ENCODE results near the gene NUDT22.

The NUDT22 gene, protein sequence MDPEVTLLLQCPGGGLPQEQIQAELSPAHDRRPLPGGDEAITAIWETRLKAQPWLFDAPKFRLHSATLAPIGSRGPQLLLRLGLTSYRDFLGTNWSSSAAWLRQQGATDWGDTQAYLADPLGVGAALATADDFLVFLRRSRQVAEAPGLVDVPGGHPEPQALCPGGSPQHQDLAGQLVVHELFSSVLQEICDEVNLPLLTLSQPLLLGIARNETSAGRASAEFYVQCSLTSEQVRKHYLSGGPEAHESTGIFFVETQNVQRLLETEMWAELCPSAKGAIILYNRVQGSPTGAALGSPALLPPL
- total RNA-seq: 32.0 to 40.7 reads per million in 2 experiments

DNA sequence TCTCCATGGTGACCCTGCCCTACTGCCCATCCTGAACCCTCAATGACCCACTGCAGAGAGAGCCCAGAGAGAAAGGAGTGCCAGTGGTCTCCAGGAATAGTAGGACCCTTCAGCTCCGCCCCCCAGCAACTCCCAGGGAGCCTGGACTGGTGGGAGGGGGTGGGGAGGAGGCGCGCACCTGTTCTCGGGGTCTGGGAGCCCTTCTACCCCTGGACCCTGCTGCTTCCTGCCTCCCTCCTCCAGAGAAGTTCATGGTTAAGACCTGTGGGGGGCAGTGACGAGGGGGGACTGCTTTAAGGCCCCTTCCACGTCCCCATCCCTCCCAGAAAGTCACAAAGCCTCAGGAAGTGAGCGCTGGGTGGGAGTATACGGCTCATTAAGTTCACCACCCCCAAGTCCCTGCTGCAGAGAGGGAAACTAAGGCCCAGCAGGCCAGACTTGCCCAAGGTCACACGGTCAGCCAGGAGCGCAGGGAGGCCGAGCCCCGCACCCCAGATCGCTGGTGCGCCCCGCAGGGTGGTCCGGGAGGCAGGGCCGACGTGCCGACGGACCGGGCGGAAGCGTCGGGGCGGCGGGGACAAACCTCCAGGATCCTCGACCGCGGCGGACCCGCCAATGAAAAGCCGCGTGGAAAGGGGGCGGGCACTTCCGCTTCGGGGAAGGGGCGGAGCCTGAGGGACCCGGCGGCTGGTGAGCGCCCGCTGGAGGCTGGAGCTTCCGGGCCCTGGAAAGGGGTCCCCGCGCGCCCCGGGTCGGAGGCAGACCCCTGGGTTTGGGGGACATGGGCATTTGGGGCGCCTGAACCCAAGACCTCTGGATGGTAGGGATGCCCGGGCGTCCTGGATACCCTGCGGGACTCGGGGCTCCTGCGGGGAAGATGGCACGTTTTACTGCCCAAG lies at the start of gene NUDT22, which contains the start of gene TRPT1:
NUDT22 (plus strand) TSS at position 667 of the 899 bp plus-strand sequence. CDS start 379 bp downstream, outside the sequence.
TRPT1 (minus strand) TSS at position 579 of the 899 bp plus-strand sequence; CDS start at position 253, 326 bp downstream.
- DNase-seq (ENCODE audit: low read depth): peak; percentile 85

DNA sequence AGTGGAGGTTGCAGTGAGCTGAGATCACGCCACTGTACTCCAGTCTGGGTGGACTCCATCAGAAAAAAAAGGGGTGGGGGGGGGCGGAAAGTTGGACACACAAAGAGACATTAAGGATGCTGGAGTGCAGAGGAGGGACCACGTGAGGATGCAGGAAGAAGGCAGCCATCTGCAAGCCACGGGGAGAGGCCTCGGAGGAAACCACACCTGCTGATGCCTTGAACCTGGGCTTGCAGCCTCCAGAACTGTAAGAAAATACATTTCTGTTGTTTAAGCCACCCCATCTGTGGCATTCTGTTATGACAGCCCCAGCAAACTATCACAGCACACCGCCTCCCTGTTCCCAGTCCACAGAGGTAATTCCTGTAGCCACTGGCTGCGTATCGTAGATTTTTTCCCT lies 49.3 kb upstream of the NUDT22 start:
- no peak for DNase-seq (ENCODE audit: low read depth)

DNA sequence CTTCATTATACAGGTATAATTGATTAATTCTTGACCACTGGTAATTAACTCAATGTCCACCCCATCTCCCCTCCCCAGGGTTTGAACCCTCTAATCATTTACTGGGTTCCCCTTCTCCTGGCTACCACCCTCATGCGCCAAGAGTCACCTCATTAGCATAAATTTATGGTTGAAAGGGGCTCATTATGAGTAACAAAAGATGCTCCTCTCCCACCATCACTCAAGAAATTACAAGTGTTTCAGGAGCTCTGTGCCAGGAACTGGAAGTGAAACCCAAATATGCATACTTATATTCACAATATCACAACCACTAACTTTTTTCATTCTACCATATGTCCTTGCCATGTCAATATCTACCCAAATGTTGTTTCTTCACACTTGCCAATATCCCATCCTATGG lies 47.9 kb upstream of the NUDT22 start:
- DNase-seq (ENCODE audit: low read depth): no peak

DNA sequence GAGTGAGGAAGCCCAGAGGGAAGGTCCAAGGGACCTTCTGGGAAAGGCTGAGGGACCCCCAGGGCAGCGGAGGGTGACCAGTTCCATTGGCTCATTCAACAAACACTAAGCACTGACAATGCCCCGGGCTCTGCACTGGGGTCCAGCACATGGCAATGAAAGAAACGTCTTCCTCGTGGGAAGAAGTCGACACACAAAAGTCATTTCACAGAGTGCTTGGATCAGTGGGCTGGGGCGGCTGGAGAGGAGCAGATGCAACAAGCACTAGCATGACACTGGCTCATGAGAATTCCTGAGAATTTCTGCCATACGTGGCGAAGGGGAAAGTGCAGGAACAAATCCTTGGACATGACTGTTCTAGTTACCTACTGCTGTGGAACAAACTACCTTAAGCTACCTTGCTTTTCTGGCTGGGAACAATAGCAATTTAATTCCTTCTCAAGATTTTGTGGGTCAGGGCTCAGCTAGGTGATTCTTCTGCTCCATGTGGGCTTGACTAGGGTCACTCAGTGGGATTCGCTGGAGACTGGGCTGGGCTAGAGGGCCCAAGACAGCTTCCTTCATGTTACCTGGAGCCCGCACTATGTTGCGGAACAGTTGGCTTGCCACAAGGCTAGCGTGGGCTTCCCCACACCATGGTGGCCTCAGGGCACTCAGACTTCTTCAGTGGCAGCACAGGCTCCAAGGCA lies 47.0 kb upstream of the NUDT22 start:
- DNase-seq (ENCODE audit: low read depth): no peak

DNA sequence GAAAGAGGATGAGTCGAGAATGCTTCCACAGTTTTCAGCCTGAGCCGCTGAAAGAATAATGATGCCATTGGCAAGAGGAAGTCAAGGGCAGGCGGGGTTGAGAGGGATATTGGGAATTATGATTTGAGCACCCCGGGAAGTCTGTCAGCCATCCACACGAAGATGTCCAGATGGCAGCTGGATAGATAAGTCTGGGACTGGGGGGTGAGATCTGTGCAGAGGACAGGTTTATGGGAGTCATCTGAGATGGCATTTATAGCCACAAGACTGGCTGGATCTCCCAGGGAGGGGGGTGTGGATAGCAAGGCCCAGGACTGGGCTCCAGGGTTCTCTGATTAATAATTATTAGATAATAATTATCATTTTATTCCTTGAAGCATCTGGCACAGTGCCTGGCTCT lies 45.2 kb upstream of the NUDT22 start:
- no peak for DNase-seq (ENCODE audit: low read depth)

DNA sequence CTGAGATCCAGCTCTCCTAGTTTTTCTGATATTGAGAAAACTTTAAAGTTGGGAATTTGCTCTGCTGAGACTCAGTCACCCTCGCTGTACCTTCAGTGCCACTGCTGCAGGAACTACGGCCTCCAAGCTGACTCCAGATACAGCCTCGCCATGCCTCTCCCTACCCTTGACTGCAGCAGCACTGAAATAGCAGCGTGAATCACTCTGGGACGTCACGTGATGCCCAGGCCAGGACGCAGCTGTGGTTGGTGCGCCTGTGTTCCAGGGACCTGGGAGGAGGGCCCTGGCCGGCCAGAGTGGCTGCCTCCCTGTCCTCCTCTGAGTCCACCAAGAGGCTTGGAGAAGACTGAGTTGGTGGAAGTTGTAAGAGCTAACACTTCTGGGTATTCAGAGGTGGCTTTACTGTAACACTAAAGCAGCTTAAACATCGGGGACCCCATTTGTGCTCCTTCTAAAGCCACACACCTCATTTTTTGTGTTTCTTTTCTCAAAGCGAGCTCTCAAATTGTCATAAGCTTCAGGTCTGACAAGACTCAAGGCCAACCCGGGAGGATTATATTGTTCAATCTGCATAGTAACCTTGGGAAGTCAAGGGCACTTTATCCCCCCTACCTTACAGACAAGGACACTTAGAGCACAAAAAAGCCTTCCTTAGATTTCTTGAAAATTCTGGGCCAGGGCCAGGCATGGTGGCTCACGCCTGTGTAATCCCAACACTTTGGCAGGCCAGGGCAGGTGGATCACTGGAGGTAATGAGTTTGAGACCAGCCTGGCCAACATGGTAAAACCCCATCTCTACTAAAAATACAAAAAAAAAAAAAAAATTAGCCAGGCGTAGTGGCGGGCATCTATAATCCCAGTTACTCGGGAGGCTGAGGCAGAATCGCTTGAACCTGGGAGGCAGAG lies 44.3 kb upstream of the NUDT22 start:
- DNase-seq (ENCODE audit: low read depth): no peak

DNA sequence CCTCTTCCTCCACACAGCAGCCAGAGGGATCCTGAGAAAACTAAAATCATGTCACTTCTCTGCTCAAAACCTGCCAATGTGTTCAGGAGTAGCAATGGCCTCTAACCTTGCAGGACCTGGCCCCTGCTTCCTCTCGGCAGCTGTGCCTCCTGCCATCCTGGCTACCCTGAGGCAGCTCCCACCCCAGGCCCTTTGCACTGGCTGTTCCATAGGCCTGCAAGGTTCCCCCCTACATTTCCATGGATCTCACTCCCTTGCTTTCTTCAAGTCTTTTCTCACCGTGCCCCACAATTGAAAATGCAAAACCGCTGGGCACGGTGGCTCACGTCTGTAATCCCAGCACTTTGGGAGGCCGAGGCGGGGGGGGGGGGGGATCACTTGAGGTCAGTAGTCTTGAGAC lies 42.2 kb upstream of the NUDT22 start:
- DNase-seq (ENCODE audit: low read depth): no peak

DNA sequence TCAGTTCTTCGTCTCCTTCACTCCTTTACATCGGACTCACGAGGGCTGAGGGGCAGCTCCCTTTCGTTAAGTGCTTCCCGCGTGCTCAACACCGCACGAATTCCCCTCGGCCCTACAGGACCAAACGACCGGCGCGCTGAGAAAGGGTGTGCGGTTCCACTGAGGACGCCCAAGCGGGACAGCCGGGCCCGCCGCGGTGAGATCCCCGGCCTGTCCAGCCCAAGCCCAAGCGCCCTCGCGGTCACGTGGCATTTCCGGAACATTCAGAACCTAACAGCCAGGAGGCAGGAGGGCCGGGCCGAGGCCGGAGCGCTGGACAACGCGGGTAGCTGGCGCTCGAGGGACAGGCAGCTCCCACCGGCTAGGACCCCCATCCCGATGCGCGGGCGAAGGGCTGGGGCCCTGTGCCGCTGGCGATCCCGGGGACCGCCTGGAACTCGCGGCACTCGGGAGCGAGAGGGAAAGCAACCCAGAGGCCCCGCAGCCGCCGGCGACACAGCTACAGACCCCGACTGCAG lies 40.8 kb upstream of the NUDT22 start:
- DNase-seq (ENCODE audit: low read depth): no peak

DNA sequence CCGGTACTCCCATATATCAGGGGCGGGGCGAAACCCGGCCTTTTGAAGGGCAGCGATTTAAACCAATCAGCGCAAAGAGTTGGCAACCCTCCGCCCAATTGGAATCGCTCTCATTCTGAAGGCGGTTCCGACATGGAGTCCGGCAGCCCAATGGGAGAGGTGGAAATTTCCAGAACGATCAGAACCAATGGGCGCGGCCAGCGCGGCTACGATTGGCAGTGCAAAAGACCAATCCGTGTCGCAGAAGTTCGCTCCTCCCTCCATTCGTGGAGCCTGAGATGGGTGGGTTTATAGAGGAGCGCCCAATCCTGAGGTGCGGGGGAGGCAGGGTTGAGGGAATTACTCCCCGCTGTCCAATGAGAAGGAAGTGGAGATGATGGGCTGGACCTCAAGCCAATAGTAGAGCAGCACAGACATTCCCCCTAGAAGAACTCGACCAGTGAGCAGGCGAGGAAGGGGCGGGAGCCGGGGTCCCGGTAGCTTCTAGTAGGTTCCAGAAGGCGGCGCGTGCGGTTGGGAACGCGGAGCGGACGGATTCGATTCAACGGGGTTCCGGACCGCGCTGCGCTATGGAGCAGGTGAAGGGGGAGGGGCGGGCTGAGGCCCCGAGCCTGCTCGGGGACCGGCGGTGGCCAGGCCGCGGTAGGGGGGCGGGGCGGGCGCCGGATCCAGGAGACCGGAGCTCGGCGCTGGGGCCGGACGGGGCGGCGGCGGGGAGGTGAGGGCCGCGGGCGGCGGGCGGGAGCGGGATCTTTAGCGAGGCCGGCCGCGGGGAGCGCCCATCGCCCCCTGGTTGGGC lies 40.2 kb upstream of the NUDT22 start, which contains the start of gene STIP1:
STIP1 (plus strand) TSS at position 479 of the 799 bp plus-strand sequence; CDS start at position 570, 91 bp downstream.
- DNase-seq (ENCODE audit: low read depth): peak; percentile 97

DNA sequence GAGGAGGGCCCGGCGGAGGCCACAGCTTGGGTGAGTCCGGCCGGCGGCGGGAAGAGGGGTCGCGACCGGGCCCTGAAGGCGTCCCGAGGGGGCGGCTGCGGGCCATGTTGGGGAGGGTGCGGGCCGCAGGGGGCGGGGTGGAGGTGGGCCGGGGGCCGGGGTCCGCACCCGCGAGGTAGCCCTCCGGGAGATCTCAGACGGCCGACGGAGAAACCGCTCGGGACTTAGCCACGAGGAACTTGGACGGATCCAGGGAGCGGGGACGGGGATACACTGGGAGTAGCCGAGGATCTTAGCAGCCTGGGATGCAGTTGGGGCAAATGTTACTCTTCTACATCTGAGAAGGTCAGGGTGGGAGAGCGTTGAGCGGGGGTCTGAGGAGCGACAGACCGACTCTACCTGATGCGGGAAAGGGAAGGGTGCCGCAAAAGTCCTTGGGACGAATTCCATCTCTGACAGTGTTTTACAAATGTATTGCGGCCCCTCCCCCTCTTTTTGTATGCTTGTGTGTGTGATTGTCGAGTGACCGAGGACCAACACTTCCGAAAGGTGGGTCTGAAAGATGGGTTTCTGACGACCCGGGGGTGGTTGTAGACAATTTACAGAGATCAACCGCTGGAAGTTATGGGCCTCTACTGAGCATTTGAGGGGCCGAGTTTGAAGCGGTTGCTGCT lies 39.4 kb upstream of the NUDT22 start:
- no peak for DNase-seq (ENCODE audit: low read depth)

DNA sequence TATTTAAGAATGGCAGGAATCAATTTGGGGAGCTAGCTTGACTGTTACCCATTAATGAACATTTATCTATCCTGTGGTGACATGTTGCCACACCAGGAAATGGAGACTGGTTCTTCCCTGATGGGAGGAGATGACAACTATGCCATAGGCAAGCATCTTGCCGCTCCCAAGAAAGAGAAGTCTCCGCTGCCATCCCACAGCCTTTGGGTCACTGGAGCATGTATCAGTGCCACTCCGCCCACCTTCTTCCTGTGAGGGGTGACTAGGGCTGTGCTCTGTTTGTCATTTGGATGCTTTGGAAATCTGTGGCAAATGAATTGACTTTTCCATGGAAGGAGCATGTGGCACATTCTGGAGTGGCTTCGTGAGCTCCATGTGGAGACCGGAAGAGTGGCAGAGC lies 33.6 kb upstream of the NUDT22 start:
- DNase-seq (ENCODE audit: low read depth): no peak

DNA sequence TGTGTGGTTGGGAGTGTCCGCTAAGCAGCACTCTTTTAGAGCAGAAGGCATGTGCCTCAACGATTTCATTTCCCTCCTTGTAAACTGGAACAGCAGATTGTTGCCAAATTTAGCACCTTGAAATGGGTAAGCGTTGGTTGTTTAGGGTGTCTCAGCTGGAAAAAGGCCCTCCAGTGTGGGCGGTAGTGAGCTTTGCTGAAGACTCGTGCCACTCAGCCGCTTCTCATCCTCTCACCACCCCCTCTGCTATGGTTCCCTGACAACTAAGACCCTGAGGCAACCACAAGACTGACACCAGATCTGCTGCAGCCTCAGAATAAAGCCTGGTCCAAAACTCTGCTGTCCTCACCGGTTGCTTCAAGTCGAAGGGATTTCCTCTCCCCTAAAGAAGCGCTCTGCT lies 29.4 kb upstream of the NUDT22 start:
- DNase-seq (ENCODE audit: low read depth): no peak

DNA sequence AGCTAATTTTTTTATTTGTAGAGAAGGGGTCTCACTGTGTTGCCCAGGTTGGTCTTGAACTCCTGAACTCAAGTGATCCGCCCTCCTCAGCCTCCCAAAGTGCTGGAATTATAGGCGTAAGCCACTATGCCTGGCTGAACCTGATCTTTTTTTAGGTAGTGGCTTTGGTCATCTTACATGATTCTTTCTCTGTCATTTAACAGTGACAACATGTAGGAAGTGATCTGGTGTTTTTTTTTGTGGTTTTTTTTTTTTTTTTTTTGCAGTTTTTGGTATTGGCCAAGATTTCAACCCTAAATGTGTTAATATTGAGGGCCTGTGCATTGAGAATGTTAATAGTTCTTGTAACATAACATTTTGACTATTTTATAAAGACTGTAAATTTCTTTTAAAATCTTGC lies 27.6 kb upstream of the NUDT22 start:
- DNase-seq (ENCODE audit: low read depth): no peak

DNA sequence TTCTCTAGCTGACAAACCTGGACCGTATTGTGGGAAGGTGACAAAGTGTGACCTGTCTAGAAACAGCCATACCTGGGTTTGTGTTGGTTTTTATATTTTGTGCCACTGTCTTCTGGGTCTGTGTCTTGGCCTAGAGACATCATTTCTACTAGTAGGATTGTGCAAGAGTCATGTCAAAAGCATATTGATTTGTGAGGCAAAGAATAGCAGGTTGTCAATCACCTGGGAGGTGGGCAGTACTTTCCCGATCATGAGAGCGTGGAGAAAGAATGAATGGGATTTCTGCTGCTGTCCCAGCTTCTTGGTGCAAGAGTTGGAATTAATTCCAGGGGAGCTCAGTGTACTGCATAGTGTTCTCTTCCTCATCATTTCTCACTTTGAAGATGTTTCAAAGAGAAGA lies 24.5 kb upstream of the NUDT22 start:
- DNase-seq (ENCODE audit: low read depth): no peak

DNA sequence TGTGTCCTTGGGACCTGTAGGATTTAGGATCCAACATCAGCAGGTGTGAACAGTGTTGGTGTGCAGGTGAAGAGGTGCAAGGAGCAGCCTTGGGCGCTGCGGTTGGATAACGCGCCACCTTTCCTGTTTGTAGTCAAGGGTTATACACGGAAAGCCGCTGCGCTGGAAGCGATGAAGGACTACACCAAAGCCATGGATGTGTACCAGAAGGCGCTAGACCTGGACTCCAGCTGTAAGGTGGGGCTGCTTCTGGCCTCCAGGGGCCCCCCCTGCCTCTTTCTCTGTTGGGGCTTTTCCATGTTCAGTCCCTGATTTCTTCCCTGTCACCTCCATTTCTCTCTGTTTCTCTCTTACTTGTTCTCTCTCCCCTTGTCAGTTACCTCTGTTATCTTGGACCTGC lies 23.1 kb upstream of the NUDT22 start:
- no peak for DNase-seq (ENCODE audit: low read depth)

DNA sequence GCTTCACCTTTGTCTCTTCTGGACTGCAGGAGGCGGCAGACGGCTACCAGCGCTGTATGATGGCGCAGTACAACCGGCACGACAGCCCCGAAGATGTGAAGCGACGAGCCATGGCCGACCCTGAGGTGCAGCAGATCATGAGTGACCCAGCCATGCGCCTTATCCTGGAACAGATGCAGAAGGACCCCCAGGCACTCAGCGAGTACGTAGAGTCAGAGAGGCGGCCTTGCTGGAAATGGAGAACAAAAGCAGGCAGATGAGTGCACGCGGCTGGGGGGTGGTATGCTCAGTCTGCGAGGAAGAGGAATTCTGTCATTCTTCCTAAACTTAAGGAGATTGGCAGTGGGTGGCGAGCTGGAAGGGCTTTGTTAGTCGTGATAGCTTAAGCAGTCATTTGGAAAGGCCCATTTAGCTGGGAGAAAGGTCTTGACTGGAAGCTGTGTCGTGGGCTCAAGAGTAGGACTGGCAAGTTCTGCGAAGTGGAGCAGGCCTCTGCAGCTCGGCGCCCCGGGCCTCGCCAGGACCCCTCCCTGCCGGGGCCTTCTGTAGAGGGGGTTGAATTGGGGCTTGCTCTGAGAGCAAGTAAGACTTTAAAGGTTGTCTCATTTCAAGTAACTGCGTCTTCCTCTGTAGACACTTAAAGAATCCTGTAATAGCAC lies 22.5 kb upstream of the NUDT22 start:
- no peak for DNase-seq (ENCODE audit: low read depth)

DNA sequence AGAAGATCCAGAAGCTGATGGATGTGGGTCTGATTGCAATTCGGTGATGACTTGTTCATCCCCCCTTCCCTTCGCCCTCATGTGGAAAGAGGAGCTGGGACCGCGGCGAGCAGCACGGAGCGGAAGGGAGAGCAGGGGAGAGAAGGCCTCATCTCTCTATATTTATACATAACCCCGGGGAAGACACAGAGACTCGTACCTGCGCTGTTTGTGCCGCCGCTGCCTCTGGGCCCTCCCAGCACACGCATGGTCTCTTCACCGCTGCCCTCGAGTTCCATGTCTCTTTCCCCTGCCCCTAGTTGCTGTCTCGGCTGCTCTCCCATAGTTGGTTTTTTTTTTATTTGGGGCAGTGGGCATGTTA lies 22.0 kb upstream of the NUDT22 start:
- DNase-seq (ENCODE audit: low read depth): no peak

DNA sequence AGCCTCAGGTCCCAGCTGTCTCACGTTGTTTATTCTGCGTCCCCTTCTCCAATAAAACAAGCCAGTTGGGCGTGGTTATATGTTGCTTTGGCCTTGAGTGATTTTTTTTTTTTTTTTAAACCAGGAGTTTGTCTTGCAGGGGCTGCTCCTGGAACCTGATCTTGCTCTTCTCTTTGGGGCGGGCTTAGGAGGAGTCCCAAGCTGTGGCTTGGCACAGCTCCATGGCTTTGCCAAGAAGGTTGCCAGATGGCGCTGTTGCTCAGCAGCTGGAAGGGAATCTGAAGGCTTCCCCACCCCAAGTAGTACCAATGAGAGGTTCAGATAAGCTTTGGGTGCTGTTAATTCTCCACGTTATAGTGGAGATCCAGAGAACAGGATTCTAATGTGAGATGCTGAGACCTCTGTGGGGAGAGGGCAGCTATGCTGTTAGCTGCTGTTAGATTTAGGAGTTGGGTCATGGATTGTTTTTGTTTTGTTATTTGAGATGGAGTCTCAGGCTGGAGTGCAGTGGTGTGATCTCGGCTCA lies 21.5 kb upstream of the NUDT22 start:
- peak; percentile 83 for DNase-seq (ENCODE audit: low read depth)

Data from T follicular helper cell (primary cell).